Stimulated activated CD8-positive, alpha-beta memory T cell treated with anti-CD3 and anti-CD28 coated beads, Interleukin-4, amount 100 ng/mL, for 24 hours (primary cell): ENCODE results near the gene HSFX3.
A peak's percentile ranks its signal among the peaks of the same experiment; 100 is the strongest.
"Not testable (repeated sequence)": the region's sequence is repeated elsewhere in the genome, so short reads cannot be mapped to it uniquely, and the experiment has no call there.

Source experiments
- DNase-seq: peaks from one replicate; pipeline ENCODE4 v3.0.0-alpha.2; 2020; ENCODE audit warnings: low read depth

The HSFX3 gene

GRCh38 chrX:149517308-149517707 is 32.4 kb downstream of the HSFX3 start:
- no peak for DNase-seq

GRCh38 chrX:149516604-149517003 is 33.1 kb downstream of the HSFX3 start:
- no peak for DNase-seq

- no peak for DNase-seq
Observed at GRCh38 chrX:149515954-149516602, 33.6 kb downstream of the HSFX3 start.

- DNase-seq = no peak
Observed at GRCh38 chrX:149513825-149514428, 35.8 kb downstream of the HSFX3 start.

- peak; percentile 30 for DNase-seq
Observed at GRCh38 chrX:149512225-149512885, 37.4 kb downstream of the HSFX3 start.

GRCh38 chrX:149511081-149511480 is 38.6 kb downstream of the HSFX3 start:
- DNase-seq = no peak

DNA sequence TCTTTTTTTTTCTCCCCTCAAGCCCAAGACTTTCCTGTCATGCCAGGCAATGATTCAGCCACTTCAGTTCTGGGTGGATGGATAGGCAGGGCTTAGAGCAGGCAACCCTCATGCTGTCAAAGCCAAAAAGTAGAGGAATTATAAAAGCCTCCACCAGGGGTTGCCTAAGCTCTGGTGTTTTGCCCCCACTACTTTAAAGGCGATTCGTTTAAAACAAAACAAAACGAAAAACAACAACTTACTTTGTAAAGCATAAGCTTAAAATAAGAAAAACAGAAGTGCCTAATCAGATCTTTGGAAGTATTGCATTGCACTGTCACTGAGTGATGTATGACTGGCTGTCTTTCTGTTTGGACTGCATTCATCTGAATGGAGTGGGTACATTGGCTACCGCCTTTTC is 39.3 kb downstream of the HSFX3 start:
- no peak for DNase-seq

DNA sequence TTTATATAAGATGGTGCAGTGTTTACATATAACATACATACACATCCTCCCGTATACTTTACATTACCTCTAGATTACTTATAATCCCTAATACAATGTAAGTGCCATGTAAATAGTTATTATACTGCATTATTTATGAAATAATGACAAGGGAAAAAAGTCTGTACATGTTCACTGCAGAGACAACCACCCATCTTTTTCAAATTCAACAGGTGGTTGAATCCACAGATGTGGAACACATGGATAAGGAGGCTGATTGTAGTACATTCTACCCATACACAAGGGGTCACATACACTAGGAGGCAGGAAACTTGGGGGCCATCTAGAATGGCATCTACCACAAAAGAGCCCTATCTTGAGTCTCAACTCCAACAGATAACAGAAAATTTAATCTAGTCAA is 41.3 kb downstream of the HSFX3 start:
- no peak for DNase-seq

- DNase-seq = no peak
Observed at GRCh38 chrX:149506349-149506748, 43.4 kb downstream of the HSFX3 start.

DNA sequence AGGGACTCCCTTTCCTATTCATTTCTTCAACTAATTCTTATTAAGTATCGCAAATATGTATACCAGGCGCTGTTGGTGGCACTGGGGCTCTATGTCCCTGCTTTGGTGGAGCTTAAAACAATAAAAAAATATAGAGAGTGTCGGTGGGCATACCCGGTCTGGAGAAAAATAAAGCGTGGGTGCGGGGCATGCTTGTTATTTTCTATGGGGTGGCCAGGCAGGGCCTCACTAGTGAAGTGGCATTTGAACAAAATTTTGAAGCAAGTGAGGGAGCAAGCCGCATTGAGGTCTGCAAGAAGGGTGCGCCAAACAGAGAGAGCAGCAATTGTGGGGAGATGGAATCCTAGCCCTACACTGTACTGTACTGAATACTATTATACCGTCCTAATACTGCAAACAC is 44.1 kb downstream of the HSFX3 start:
- DNase-seq = no peak

DNA sequence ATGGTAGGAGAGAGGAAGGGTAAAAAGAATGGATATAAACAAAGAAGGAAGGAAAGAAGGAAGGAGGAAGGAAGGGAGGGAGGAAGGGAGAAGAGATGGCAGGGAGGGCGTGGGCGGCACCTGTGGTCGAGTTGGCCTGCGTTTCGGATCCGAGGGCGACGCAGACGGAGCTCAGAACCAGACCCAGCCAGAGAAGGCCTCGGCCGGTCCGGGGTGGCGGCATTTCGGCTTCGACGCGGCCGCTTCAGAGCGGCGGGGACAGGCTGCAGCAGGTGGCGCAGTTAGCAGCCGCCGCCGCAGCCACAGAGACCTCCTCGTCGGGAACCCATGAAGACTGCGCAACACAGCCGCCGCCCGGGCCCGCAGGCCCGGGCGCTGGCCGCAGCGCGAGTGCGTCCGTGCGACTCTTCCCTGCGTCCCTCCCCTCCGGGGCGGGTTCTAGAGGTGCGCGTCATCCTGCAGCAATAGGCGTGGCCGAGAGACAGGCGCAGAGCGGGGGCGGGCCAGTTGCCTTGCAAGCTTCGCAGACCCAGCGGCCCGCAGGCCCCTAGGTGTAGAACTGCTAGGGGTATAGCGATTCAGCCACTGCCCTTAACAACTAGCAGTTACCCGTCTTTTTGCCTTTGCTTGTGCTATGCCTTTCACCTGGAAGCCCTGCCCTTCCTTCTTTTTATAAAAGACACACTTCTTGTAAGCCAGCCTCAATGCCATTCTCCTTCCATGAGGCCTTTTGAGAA is 44.6 kb downstream of the HSFX3 start, which contains the start of gene IDS:
IDS (minus strand) TSS at position 392 of the 737 bp plus-strand sequence; CDS start at position 223, 169 bp downstream.
- peak; percentile 76 for DNase-seq

DNA sequence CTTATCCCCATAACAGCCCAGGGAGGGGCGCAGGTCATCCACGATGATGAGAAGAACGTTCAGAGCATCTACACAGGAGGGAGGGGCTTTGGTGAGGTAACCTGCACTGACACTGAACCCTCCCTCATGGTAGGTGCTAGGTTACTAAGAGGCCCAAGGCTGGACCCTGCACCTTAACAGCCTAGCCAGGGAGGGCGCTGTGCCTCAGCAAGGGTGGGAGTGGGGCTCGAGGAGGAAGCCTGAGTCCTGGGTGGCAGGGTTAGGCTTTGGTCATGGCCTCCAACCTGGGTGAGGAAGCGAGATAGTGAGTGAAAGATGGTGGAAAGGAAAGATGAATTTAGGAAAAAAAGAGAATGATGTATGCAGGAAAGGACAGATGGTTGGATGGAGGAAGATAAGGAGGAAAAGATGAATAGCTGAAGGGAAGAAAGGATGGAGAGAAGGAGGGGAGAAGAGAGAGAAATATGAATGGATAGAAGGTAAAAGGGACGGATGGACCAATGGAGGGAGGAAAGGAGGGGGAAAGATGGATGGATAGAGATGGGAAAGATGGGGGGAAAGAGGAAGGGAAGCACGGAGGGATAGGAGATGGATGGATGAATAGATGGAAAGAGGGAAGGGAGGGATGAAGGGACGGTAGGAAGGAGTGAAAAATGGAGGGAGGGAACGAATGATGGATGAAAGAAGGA is 45.4 kb downstream of the HSFX3 start:
- peak; percentile 19 for DNase-seq

GRCh38 chrX:149503446-149503845 is 46.3 kb downstream of the HSFX3 start:
- DNase-seq = peak; percentile 29

GRCh38 chrX:149502923-149503322 is 46.8 kb downstream of the HSFX3 start:
- DNase-seq = not testable (repeated sequence)

- DNase-seq = no peak
Observed at GRCh38 chrX:149499766-149500165, 50.0 kb downstream of the HSFX3 start.

- no peak for DNase-seq
Observed at GRCh38 chrX:149498767-149499166, 51.0 kb downstream of the HSFX3 start.
